GM12878 (cell line): ENCODE results near the gene LILRB5. TPM values are rescaled to one million over a fixed set of nuclear protein-coding genes. Genes with fewer than 3 reads are reported as not detected.

Experiments
- ATAC-seq: fragments of 200-7000 bp; cut with Tn5 transposase; 3 replicates; pipeline ENCODE4 v1.9.1; 2020; ENCODE audit warnings: mild to moderate bottlenecking, moderate library complexity
- BruUV-seq: library from RNA; stranded (reverse); fragments of 400-500 nt; replicated peaks from 2 replicates; lab custom pipeline; 2021; lab: Mats Ljungman, UMichigan
- CTCF ChIA-PET: fragments of 300-600 bp; sonication (Branson Sonifier 250); formaldehyde crosslinking; extraction: SDS; loops from one replicate; lab custom pipeline; 2021; ENCODE audit warnings: inconsistent platforms; lab: Yijun Ruan, JAX
- POLR2A ChIA-PET: fragments of 350-600 bp; formaldehyde crosslinking; extraction: SDS; loops from one replicate; lab custom pipeline; 2021; ENCODE audit warnings: inconsistent platforms; lab: Charles Lee
- RAD21 ChIA-PET: fragments of 300-600 bp; sonication (Branson Sonifier 250); formaldehyde crosslinking; loops from one replicate; lab custom pipeline; 2023; ENCODE audit warnings: antibody characterized with exemption; ENCODE audit not compliant: unreplicated experiment; lab: Charles Lee
- SMC1A ChIA-PET: fragments of 300-600 bp; sonication (Branson Sonifier 250); formaldehyde crosslinking; loops from one replicate; lab custom pipeline; 2023; ENCODE audit not compliant: unreplicated experiment, uncharacterized antibody; lab: Charles Lee
- DNase-seq: peaks from one replicate; pipeline ENCODE4 v3.0.0-alpha.2; 2011; ENCODE audit warnings: low read depth, low spot score
- FAIRE-seq: peaks from 3 replicates; lab custom pipeline; 2011; peaks lifted over from hg19 to GRCh38; lab: Jason Lieb, UNC
- H2AFZ ChIP-seq: 2 replicates; pipeline ENCODE4 v1.6.0; 2011; ENCODE audit warnings: low read depth, low read length, control low read depth; ENCODE audit not compliant: control insufficient read depth
- H3K27ac ChIP-seq: 2 replicates; pipeline ENCODE4 v1.5.1; 2011; ENCODE audit warnings: control low read depth; ENCODE audit not compliant: control insufficient read depth, insufficient read depth
- H3K27me3 ChIP-seq, 2 experiments: replicated peaks in 1 of 2; 2 replicates each; pipeline versions ENCODE4 v1.6.0 to v1.6.1; 2011; ENCODE audit warnings: low read length in 1 of 2; ENCODE audit not compliant: control insufficient read depth in 2 of 2, insufficient read depth in 2 of 2
- H3K36me3 ChIP-seq, 2 experiments: 2 replicates each; pipeline ENCODE4 v1.5.1; 2011; ENCODE audit warnings: low read length in 1 of 2; ENCODE audit not compliant: control insufficient read depth in 2 of 2, insufficient read depth in 2 of 2
- H3K4me1 ChIP-seq: 2 replicates; pipeline ENCODE4 v1.6.1; 2011; ENCODE audit warnings: mild to moderate bottlenecking, low read length, moderate library complexity, mixed read lengths; ENCODE audit not compliant: control insufficient read depth, insufficient read depth
- H3K4me2 ChIP-seq: 2 replicates; pipeline ENCODE4 v1.6.0; 2011; ENCODE audit warnings: control low read depth; ENCODE audit not compliant: control insufficient read depth, insufficient read depth
- H3K4me3 ChIP-seq: fragments of 200-600 bp; sonication (generic); 2 replicates; pipeline ENCODE4 v1.5.1; 2016
- H3K79me2 ChIP-seq: 2 replicates; pipeline ENCODE4 v1.6.0; 2011; ENCODE audit warnings: low read length; ENCODE audit not compliant: control insufficient read depth, insufficient read depth
- H3K9ac ChIP-seq: 2 replicates; pipeline ENCODE4 v1.8.0; 2011; ENCODE audit warnings: low read length, control low read depth, mixed read lengths; ENCODE audit not compliant: control insufficient read depth, insufficient read depth
- H3K9me3 ChIP-seq: replicated peaks from 3 replicates; pipeline ENCODE4 v1.5.1; 2011; ENCODE audit warnings: mild to moderate bottlenecking, low read length; ENCODE audit not compliant: control insufficient read depth, insufficient read depth
- H4K20me1 ChIP-seq: 2 replicates; pipeline ENCODE4 v1.6.0; 2011; ENCODE audit not compliant: control insufficient read depth, insufficient read depth
- CBX5 ChIP-seq: sonication (generic); IDR thresholded peaks from 2 replicates; pipeline ENCODE4 v1.6.1; 2016; ENCODE audit warnings: low read depth, moderate library complexity, mild to moderate bottlenecking, inconsistent platforms
- HDAC2 ChIP-seq: fragments of 200-600 bp; sonication (generic); IDR thresholded peaks from 2 replicates; pipeline ENCODE4 v1.6.1; 2017
- MEF2A ChIP-seq: IDR thresholded peaks from 2 replicates; pipeline ENCODE4 v1.6.1; 2011; ENCODE audit warnings: low read depth, mild to moderate bottlenecking, low read length, moderate library complexity; ENCODE audit not compliant: insufficient read depth
- MTA3 ChIP-seq: IDR thresholded peaks from 2 replicates; pipeline ENCODE4 v1.6.1; 2012; ENCODE audit warnings: low read length, inconsistent platforms, borderline replicate concordance
- MYB ChIP-seq: fragments of 150-350 bp; IDR thresholded peaks from 2 replicates; pipeline ENCODE4 v1.6.1; 2014; ENCODE audit warnings: mild to moderate bottlenecking, low read depth, low read length, borderline replicate concordance
- NR2C1 ChIP-seq: fragments of 450-650 bp; IDR thresholded peaks from 2 replicates; pipeline ENCODE4 v1.6.1; 2017; ENCODE audit warnings: antibody characterized with exemption, mild to moderate bottlenecking, moderate library complexity
- NR2F1 ChIP-seq: fragments of 450-650 bp; conservative IDR thresholded peaks from 2 replicates; pipeline ENCODE4 v1.6.1; 2017; ENCODE audit warnings: mild to moderate bottlenecking
- PML ChIP-seq: IDR thresholded peaks from 2 replicates; pipeline ENCODE4 v1.6.1; 2012; ENCODE audit warnings: low read length, inconsistent platforms
- POLR2A ChIP-seq: IDR thresholded peaks from 2 replicates; pipeline ENCODE4 v1.6.1; 2011; ENCODE audit warnings: low read depth, mild to moderate bottlenecking, low read length
- POLR2AphosphoS2 ChIP-seq: IDR thresholded peaks from 2 replicates; pipeline ENCODE4 v1.6.1; 2011; ENCODE audit warnings: low read depth, mild to moderate bottlenecking, low read length, improper control_type of control experiment, moderate library complexity
- RB1 ChIP-seq: fragments of 450-650 bp; formaldehyde crosslinking; IDR thresholded peaks from 2 replicates; pipeline ENCODE4 v1.6.1; 2017; ENCODE audit warnings: mild to moderate bottlenecking, borderline replicate concordance
- RBBP5 ChIP-seq: fragments of 200-600 bp; sonication (generic); conservative IDR thresholded peaks from 2 replicates; pipeline ENCODE4 v1.6.1; 2016
- ZNF217 ChIP-seq: fragments of 450-650 bp; IDR thresholded peaks from 2 replicates; pipeline ENCODE4 v1.6.1; 2017; ENCODE audit warnings: antibody characterized with exemption, mild to moderate bottlenecking
- ZNF24 ChIP-seq: fragments of 450-650 bp; IDR thresholded peaks from 2 replicates; pipeline ENCODE4 v1.6.1; 2017; ENCODE audit warnings: antibody characterized with exemption, mild to moderate bottlenecking
- WGBS: methylation state at CpG from one replicate; pipeline ENCODE4 v1.1.6; 2016; ENCODE audit warnings: low lambda C conversion rate; ENCODE audit not compliant: insufficient replicate concordance, insufficient coverage; ENCODE audit errors: missing lambda C conversion rate; 5-methylcytosine and 5-hydroxymethylcytosine counted together
- in situ Hi-C: fragments of 300-500 bp; cut with MboI; formaldehyde crosslinking; loops from 9 replicates; pipeline ENCODE4 v1.14.3; 2018; ENCODE audit warnings: mixed read lengths
- intact Hi-C: fragments of 100-400 bp; cut with micrococcal nuclease; formaldehyde crosslinking; loops from one replicate; pipeline ENCODE4 v1.14.2; 2022; ENCODE audit not compliant: unreplicated experiment
- polyA plus RNA-seq, 11 experiments: library from polyadenylated mRNA; depleted of rRNA in 4 of 11; unstranded in 6 of 11; stranded (reverse) in 5 of 11; fragments of >200 nt; fragmentation: Nextera tagmentation in 4 of 11; fragmentation: Illumina TruSeq in 1 of 11; extraction: Ambion mirVana in 4 of 11; extraction: Trizol in 1 of 11; gene quantifications; 1 replicate in 1 of 11; 2 replicates in 10 of 11; pipeline versions ENCODE4 v1.2.1 to v1.2.3, GENCODE V29; 2011 to 2016; ENCODE audit warnings: inconsistent platforms in 2 of 11, missing spikeins in 2 of 11, low read depth in 1 of 11
- total RNA-seq, 4 experiments: library from RNA; depleted of rRNA in 3 of 4; stranded (reverse); fragments of >200 nt in 3 of 4; fragmentation: Illumina TruSeq in 1 of 4; extraction: Trizol in 1 of 4; gene quantifications; 2 replicates each; pipeline versions ENCODE4 v1.2.1 to v1.2.3, GENCODE V29; 2013 to 2021
- TF ChIP-seq, protein P1 (sequence below): IDR thresholded peaks from 2 replicates; pipeline ENCODE4 v1.6.1; 2011; ENCODE audit warnings: borderline replicate concordance, low read depth, mild to moderate bottlenecking, moderate library complexity, mixed read lengths, low read length; ENCODE audit not compliant: insufficient read depth; ENCODE audit errors: extremely low read length
- TF ChIP-seq, protein P2 (sequence below): IDR thresholded peaks from 2 replicates; pipeline ENCODE4 v1.6.1; 2011; ENCODE audit warnings: low read depth, mild to moderate bottlenecking, low read length, moderate library complexity, borderline replicate concordance; ENCODE audit errors: extremely low read depth
- TF ChIP-seq, protein P3 (sequence below): fragments of 450-650 bp; IDR thresholded peaks from 2 replicates; pipeline ENCODE4 v1.6.1; 2017; ENCODE audit warnings: low read depth, mild to moderate bottlenecking, moderate library complexity
- TF ChIP-seq, protein P4 (sequence below), 3 experiments: IDR thresholded peaks in 2 of 3; conservative IDR thresholded peaks in 1 of 3; 2 replicates each; pipeline ENCODE4 v1.5.1; 2011; ENCODE audit warnings: low read depth in 3 of 3, low read length in 3 of 3, mild to moderate bottlenecking in 3 of 3, control low read depth in 2 of 3, moderate library complexity in 2 of 3, inconsistent platforms in 1 of 3, mixed read lengths in 1 of 3; ENCODE audit not compliant: control insufficient read depth in 2 of 3, insufficient read depth in 1 of 3; ENCODE audit errors: extremely low read depth in 1 of 3
- TF ChIP-seq, protein P5 (sequence below): IDR thresholded peaks from 2 replicates; pipeline ENCODE4 v1.6.1; 2012; ENCODE audit warnings: low read depth, low read length, improper control_type of control experiment

Gene LILRB5
- total and polyA plus RNA-seq, 10 of the 15 experiments (the other 5 are each of a cell fraction or from before 2014, with no cell fraction given) = 0.01 to 0.13 TPM; not detected in 8

DNA sequence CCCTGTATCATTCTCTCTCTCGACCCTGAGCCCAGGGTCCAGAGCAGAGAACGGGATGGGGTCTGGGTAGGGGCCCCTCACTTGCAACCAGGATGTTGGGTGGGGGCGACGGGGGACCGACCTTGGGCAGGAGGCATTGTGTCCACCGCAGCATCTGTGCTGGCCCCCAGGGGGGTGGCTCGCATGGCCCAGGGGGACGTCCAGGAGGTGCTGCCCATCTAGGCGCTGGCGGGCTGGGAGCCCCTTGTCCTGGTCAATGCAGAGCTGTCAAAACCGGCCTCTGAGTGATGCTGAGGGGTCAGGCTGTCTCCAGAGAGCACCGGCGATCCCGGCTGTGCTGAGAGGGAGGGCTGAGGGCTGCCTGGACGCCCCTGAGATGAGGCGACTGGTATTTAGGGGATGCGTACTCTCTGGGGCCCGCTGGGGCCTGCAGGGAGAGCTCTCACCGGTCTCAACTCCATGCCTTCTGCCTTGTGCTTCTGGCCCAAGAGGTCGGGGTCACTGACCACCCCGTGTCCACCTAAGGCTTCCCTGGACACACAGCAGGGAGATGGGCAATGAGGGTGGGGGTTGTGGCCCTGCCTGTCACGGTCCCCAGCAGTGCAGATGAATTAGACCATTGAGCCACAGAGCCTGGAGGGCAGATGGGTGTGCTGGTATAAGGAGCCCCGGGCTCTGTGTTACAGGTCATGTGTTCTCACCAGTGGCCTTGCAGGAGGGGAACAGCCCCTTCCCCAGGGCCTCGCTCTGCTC, 47.8 kb downstream of the LILRB5 start:
- 41% methylated on average over 24 of the region's 24 CpGs for WGBS
- no peaks in the 10 kb centered on the region for H3K9me3 ChIP-seq
- peak overlapping the region; percentile 2 for H3K4me2 ChIP-seq
- FAIRE-seq (no peak), ATAC-seq (peak; percentile 15), DNase-seq (no peak)
- in situ Hi-C loops (no loop called here), intact Hi-C loops (no loop called here)
- H3K9ac ChIP-seq = no peak overlapping the region
- peaks cover 12% of the 10 kb centered on the region for H4K20me1 ChIP-seq
- peaks cover 25% of the 10 kb centered on the region for H3K79me2 ChIP-seq
- SMC1A ChIA-PET = interaction anchor here (1.2 kb wide), 1 partner anchor 11 kb away, joined by 3 read pairs; no protein-coding TSS in a partner anchor
- H3K36me3 ChIP-seq = peaks cover 19 to 20% of the 10 kb centered on the region in 2 experiments
- POLR2A ChIA-PET = interaction anchor here (1.5 kb wide), 1 partner anchor 18 kb away, joined by 3 read pairs; the partner anchor contains the start of gene TSEN34
- CTCF ChIA-PET = no interaction called here
- no peak overlapping the region for H2AFZ ChIP-seq
- H3K27ac ChIP-seq = peak overlapping the region; percentile 16; the same call in 1 of the 2 replicates
- H3K27me3 ChIP-seq = no peaks in the 10 kb centered on the region
- RAD21 ChIA-PET = interaction anchor here (1.5 kb wide), 1 partner anchor 21 kb away, joined by 4 read pairs; no protein-coding TSS in a partner anchor
- no TSS peak for BruUV-seq
- H3K4me3 ChIP-seq = no peak overlapping the region
- H3K4me1 ChIP-seq = peaks cover 58% of the 10 kb centered on the region
- TF ChIP-seq MEF2A = no peak
- TF ChIP-seq CBX5 = no peak
- no peak for TF ChIP-seq PML
- TF ChIP-seq POLR2AphosphoS2 = no peak
- no peak for TF ChIP-seq NR2C1
- TF ChIP-seq, protein P1, sequence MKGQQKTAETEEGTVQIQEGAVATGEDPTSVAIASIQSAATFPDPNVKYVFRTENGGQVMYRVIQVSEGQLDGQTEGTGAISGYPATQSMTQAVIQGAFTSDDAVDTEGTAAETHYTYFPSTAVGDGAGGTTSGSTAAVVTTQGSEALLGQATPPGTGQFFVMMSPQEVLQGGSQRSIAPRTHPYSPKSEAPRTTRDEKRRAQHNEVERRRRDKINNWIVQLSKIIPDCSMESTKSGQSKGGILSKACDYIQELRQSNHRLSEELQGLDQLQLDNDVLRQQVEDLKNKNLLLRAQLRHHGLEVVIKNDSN = no peak
- TF ChIP-seq, protein P2, sequence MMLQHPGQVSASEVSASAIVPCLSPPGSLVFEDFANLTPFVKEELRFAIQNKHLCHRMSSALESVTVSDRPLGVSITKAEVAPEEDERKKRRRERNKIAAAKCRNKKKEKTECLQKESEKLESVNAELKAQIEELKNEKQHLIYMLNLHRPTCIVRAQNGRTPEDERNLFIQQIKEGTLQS = no peak
- TF ChIP-seq MYB = no peak
- TF ChIP-seq RB1 = no peak
- TF ChIP-seq, protein P3, sequence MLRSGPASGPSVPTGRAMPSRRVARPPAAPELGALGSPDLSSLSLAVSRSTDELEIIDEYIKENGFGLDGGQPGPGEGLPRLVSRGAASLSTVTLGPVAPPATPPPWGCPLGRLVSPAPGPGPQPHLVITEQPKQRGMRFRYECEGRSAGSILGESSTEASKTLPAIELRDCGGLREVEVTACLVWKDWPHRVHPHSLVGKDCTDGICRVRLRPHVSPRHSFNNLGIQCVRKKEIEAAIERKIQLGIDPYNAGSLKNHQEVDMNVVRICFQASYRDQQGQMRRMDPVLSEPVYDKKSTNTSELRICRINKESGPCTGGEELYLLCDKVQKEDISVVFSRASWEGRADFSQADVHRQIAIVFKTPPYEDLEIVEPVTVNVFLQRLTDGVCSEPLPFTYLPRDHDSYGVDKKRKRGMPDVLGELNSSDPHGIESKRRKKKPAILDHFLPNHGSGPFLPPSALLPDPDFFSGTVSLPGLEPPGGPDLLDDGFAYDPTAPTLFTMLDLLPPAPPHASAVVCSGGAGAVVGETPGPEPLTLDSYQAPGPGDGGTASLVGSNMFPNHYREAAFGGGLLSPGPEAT = no peak
- TF ChIP-seq RBBP5 = no peak
- peak; percentile 27; the same call in 1 of the 2 replicates for TF ChIP-seq NR2F1
- peak; percentile 63 for TF ChIP-seq POLR2A
- no peak for TF ChIP-seq HDAC2
- no peak for TF ChIP-seq ZNF24
- TF ChIP-seq MTA3 = no peak
- TF ChIP-seq, protein P4, sequence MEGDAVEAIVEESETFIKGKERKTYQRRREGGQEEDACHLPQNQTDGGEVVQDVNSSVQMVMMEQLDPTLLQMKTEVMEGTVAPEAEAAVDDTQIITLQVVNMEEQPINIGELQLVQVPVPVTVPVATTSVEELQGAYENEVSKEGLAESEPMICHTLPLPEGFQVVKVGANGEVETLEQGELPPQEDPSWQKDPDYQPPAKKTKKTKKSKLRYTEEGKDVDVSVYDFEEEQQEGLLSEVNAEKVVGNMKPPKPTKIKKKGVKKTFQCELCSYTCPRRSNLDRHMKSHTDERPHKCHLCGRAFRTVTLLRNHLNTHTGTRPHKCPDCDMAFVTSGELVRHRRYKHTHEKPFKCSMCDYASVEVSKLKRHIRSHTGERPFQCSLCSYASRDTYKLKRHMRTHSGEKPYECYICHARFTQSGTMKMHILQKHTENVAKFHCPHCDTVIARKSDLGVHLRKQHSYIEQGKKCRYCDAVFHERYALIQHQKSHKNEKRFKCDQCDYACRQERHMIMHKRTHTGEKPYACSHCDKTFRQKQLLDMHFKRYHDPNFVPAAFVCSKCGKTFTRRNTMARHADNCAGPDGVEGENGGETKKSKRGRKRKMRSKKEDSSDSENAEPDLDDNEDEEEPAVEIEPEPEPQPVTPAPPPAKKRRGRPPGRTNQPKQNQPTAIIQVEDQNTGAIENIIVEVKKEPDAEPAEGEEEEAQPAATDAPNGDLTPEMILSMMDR (IDR thresholded peaks at IDR 0.05 in 2 of 3, conservative IDR thresholded peaks at IDR 0.05 in 1 of 3; ENCODE audit: control insufficient read depth in 2 of 3, extremely low read depth in 1 of 3, insufficient read depth in 1 of 3, low read depth in 3 of 3, low read length in 3 of 3) = no peak
- TF ChIP-seq, protein P5, sequence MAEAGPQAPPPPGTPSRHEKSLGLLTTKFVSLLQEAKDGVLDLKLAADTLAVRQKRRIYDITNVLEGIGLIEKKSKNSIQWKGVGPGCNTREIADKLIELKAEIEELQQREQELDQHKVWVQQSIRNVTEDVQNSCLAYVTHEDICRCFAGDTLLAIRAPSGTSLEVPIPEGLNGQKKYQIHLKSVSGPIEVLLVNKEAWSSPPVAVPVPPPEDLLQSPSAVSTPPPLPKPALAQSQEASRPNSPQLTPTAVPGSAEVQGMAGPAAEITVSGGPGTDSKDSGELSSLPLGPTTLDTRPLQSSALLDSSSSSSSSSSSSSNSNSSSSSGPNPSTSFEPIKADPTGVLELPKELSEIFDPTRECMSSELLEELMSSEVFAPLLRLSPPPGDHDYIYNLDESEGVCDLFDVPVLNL = no peak
- no peak for TF ChIP-seq ZNF217
